Endodermal cell (in vitro differentiated cells): ENCODE measurements around the gene ARHGEF3. TPM values are rescaled to one million over a fixed set of nuclear protein-coding genes. Genes with fewer than 3 reads are reported as not detected.

Experiments
- DNase-seq: peaks from one replicate; pipeline ENCODE4 v3.0.0-alpha.2; 2017
- H3K27ac ChIP-seq: 2 replicates; pipeline ENCODE4 v1.5.1; 2013; ENCODE audit warnings: mild to moderate bottlenecking, low read depth, low read length, moderate library complexity
- H3K27me3 ChIP-seq: 2 replicates; pipeline ENCODE4 v1.6.1; 2013; ENCODE audit warnings: mild to moderate bottlenecking, low read length, moderate library complexity; ENCODE audit not compliant: insufficient read depth, control insufficient read depth, poor library complexity, severe bottlenecking
- H3K36me3 ChIP-seq: 2 replicates; pipeline ENCODE4 v1.7.0; 2013; ENCODE audit warnings: mild to moderate bottlenecking, low read length, moderate library complexity; ENCODE audit not compliant: control insufficient read depth, insufficient read depth
- H3K4me1 ChIP-seq: one replicate; pipeline ENCODE4 v1.7.0; 2013; ENCODE audit warnings: low read length; ENCODE audit not compliant: control insufficient read depth, insufficient read depth
- H3K4me3 ChIP-seq: 2 replicates; pipeline ENCODE4 v1.5.1; 2013; ENCODE audit warnings: mild to moderate bottlenecking, low read length, moderate library complexity
- H3K9ac ChIP-seq: 2 replicates; pipeline ENCODE4 v1.6.1; 2013; ENCODE audit warnings: mild to moderate bottlenecking, low read length, moderate library complexity; ENCODE audit not compliant: poor library complexity, severe bottlenecking; ENCODE audit errors: extremely low read depth
- H3K9me3 ChIP-seq: 2 replicates; pipeline ENCODE4 v1.6.1; 2013; ENCODE audit warnings: mild to moderate bottlenecking, low read length, moderate library complexity; ENCODE audit not compliant: control insufficient read depth
- H3K27ac Mint-ChIP-seq: 2 replicates; pipeline ENCODE4 v1.8.0; 2020; ENCODE audit warnings: mixed read lengths
- H3K27me3 Mint-ChIP-seq: 2 replicates; pipeline ENCODE4 v1.8.0; 2021; ENCODE audit warnings: mild to moderate bottlenecking, mixed read lengths; ENCODE audit not compliant: insufficient read depth
- H3K36me3 Mint-ChIP-seq: 2 replicates; pipeline ENCODE4 v1.8.0; 2020; ENCODE audit warnings: low read depth, mixed read lengths
- H3K4me1 Mint-ChIP-seq: 2 replicates; pipeline ENCODE4 v1.8.0; 2020; ENCODE audit warnings: mixed read lengths
- H3K4me3 Mint-ChIP-seq: 2 replicates; pipeline ENCODE4 v1.8.0; 2020; ENCODE audit warnings: mild to moderate bottlenecking, moderate library complexity, mixed read lengths
- H3K9me3 Mint-ChIP-seq: 2 replicates; pipeline ENCODE4 v1.8.0; 2020; ENCODE audit warnings: mild to moderate bottlenecking, mixed read lengths
- WGBS, 2 experiments: methylation state at CpG; one replicate each; pipeline versions ENCODE4 v1.1.5 to v1.1.7; 2013; ENCODE audit warnings: missing lambda C conversion rate in 2 of 2, mixed read lengths in 1 of 2; ENCODE audit not compliant: insufficient coverage in 1 of 2, insufficient read length in 1 of 2; 5-methylcytosine and 5-hydroxymethylcytosine counted together
- total RNA-seq, 2 donors: library from RNA; stranded (reverse); fragmentation: NEBNext Ultra II Directional in 1 of 2; extraction: Animal tissue kit (Norgen Biotek cat#: 25700) in 1 of 2; gene quantifications; 2 replicates in 1 of 2; 3 replicates in 1 of 2; pipeline ENCODE4 v1.2.1, GENCODE V29; 2021
- TF ChIP-seq, protein P1 (sequence below): fragments of 200-600 bp; sonication (generic); conservative IDR thresholded peaks from 2 replicates; pipeline ENCODE4 v1.5.0; 2021; ENCODE audit warnings: antibody characterized with exemption, mild to moderate bottlenecking

ARHGEF3 gene
- total RNA-seq, 2 donors from 2014 or later, result 12.7 to 14.1 TPM

DNA sequence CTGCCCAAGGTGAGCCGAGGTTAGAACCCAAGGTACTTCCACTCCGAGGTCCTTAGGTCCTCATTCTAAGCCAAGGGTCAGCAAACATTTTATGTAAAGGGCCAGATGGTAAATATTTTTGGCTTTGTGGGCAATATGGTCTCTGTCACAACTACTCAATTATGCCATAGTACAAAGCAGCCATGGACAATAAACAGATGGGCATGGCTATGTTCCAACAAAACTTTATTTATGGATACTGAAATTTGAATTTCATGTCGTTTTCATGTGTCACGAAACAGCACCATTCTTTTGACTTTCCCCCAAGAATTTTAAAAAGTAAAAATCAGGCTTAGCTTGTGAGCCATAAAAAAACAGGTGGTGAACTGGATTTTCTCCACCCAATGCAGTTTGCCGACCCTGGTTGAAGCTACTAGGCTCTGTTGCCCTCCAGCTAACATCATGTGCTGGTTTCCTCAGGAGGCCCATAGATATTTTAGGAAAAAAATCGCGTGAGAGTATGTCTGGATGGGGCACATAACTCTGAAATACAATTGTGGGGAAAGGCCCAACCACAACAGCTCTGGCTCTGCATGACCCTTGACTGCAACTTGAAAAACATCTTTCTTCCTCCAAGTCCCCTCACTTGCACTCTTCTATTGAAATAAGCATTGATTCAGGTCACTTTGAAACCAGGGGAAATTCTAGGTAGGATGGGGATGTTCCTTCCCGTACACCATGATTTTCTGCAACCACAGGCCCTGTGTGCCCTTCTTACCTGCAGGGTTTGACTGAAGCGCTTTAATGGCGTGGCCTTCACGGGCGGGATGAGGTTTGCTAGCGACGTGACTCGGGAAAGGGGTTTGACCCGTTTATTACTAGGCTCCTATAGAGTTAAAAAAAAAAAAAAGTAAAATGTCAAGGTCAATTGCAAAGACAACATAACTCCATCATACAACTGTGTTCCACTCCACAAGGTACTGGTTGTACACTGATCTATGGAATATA, 28.5 kb downstream of the ARHGEF3 start:
- peaks cover 5% of the 10 kb centered on the region for H3K36me3 ChIP-seq
- Mint-ChIP-seq H3K4me3 (no peak overlapping the region), H3K9me3 (no peaks in the 10 kb centered on the region), H3K4me1 (peaks cover 17% of the 10 kb centered on the region), H3K36me3 (peaks cover 19% of the 10 kb centered on the region), H3K27me3 (no peaks in the 10 kb centered on the region), H3K27ac (no peak overlapping the region)
- DNase-seq, result no peak
- 93 to 98% methylated on average over 12 to 16 of the region's 16 CpGs for WGBS, 2 experiments
- no peaks in the 10 kb centered on the region for H3K9me3 ChIP-seq
- H3K4me3 ChIP-seq, result no peak overlapping the region
- no peak overlapping the region for H3K27ac ChIP-seq
- H3K4me1 ChIP-seq, result peaks cover 12% of the 10 kb centered on the region
- no peaks in the 10 kb centered on the region for H3K27me3 ChIP-seq
- H3K9ac ChIP-seq, result no peak overlapping the region
- TF ChIP-seq, protein P1, sequence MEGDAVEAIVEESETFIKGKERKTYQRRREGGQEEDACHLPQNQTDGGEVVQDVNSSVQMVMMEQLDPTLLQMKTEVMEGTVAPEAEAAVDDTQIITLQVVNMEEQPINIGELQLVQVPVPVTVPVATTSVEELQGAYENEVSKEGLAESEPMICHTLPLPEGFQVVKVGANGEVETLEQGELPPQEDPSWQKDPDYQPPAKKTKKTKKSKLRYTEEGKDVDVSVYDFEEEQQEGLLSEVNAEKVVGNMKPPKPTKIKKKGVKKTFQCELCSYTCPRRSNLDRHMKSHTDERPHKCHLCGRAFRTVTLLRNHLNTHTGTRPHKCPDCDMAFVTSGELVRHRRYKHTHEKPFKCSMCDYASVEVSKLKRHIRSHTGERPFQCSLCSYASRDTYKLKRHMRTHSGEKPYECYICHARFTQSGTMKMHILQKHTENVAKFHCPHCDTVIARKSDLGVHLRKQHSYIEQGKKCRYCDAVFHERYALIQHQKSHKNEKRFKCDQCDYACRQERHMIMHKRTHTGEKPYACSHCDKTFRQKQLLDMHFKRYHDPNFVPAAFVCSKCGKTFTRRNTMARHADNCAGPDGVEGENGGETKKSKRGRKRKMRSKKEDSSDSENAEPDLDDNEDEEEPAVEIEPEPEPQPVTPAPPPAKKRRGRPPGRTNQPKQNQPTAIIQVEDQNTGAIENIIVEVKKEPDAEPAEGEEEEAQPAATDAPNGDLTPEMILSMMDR, result no peak

DNA sequence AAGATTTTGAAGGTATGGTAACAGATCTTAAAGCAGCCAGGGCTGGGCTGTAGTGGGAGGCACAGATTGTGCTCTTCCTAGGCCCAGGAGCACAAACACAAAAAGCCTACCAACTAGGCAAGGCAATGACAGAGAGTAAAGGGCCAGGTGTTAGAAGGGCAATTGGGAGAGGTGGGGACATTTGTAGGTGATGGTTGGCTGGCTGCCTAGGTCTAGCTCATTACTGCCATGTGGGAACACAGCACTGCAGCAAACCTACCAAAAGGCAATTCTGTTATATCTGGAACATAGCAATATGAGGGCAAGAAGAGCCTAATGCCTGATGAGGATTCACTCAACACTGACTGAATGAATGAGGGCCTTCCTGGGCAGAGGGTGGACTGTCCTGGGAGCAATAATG, 30.4 kb downstream of the ARHGEF3 start:
- H3K4me1 ChIP-seq, result no peaks in the 10 kb centered on the region
- Mint-ChIP-seq H3K9me3 (no peaks in the 10 kb centered on the region), H3K36me3 (peaks cover 19% of the 10 kb centered on the region), H3K4me1 (peaks cover 5% of the 10 kb centered on the region), H3K27ac (no peak overlapping the region), H3K27me3 (no peaks in the 10 kb centered on the region), H3K4me3 (no peak overlapping the region)
- peaks cover 5% of the 10 kb centered on the region for H3K36me3 ChIP-seq
- no peak overlapping the region for H3K9ac ChIP-seq
- H3K4me3 ChIP-seq, result no peak overlapping the region
- H3K9me3 ChIP-seq, result no peaks in the 10 kb centered on the region
- TF ChIP-seq, protein P1, result no peak
- no peak for DNase-seq
- no peaks in the 10 kb centered on the region for H3K27me3 ChIP-seq
- no peak overlapping the region for H3K27ac ChIP-seq

DNA sequence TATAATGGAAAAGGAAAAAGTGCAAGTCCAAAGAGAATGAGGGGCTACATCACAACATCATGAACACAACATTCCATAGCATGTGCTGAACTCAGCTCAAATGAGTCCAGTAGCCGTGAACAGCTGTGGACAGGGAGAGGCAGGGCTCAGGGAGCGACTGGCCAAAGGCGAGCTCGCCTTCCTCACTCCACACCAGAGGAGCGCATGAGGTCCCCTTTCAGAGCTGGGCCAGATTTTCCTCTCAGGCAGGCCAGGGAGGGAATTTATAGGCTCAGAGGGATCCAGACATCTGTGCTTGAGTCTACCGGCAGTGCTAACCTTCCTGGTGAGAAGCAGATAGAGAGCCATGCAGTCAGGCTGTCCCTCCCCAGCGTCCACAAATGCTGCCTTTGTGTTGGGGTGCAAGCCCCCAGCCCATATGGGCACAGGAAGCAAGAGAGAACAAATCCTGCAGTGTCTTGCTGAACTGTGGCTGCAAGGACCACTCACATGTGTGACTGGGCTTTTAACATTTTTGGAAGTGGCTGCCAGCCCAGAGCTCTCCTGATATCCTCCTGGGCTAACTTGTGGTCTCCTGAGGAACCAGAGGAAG, 32.5 kb downstream of the ARHGEF3 start:
- Histone ChIP-seq H3K36me3 (peaks cover 6% of the 10 kb centered on the region), H3K4me1 (no peaks in the 10 kb centered on the region), H3K9me3 (peaks cover 1% of the 10 kb centered on the region), H3K27me3 (no peaks in the 10 kb centered on the region), H3K4me3 (no peak overlapping the region), H3K9ac (no peak overlapping the region), H3K27ac (no peak overlapping the region)
- H3K27me3 Mint-ChIP-seq, result no peaks in the 10 kb centered on the region
- peaks cover 7% of the 10 kb centered on the region for H3K4me1 Mint-ChIP-seq
- TF ChIP-seq, protein P1, result no peak
- DNase-seq, result no peak
- H3K27ac Mint-ChIP-seq, result peak overlapping the region; percentile 11
- 93 to 96% methylated on average over 4 to 7 of the region's 7 CpGs for WGBS, 2 experiments
- peaks cover under 1% of the 10 kb centered on the region for H3K9me3 Mint-ChIP-seq
- no peak overlapping the region for H3K4me3 Mint-ChIP-seq
- H3K36me3 Mint-ChIP-seq, result peaks cover 21% of the 10 kb centered on the region
